ENCODE measurements around the gene TSPAN16.
"Not testable (repeated sequence)": the region's sequence is repeated elsewhere in the genome, so short reads cannot be mapped to it uniquely, and the experiment has no call there.

The TSPAN16 gene

GRCh38 chr19:11321191-11322126 is 25.5 kb downstream of the TSPAN16 start:
- DNase-seq = no peak

DNA sequence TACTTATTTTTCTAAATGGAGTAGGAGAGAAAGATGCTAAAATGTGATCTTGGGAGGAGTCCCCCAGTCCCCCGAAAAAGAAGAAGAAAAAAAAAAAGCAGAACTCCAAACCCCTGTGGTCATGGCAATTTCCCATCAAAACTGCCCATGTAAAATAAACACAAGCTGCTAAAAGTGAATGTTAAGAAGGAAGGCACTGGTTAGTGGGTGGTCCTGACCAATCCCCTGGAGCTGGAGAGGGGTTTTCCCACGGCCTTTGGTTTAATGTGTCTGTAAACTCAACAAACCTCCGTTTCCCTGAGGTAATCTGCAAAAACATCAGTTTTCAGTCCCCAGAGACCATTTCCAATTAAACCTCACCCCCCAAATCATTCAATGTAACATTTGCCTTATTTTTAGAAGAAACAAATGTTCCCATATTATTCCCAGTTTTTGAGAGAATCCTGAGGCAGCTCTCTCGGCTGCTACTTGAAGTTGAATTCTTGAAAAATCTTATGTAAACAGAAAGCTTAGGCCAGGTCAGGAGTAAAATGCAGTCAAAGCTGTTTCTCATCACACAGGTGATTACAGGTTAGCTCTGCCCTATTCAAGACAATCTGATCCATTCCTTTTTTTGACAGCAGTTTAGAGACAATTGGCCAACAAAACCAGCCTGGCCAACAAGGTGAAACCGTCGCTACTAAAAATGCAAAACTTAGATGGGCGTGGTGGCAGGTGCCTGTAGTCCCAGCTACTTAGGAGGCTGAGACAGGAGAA is 26.5 kb downstream of the TSPAN16 start:
- DNase-seq = no peak

GRCh38 chr19:11323601-11324078 is 27.7 kb downstream of the TSPAN16 start:
- DNase-seq = no peak

DNA sequence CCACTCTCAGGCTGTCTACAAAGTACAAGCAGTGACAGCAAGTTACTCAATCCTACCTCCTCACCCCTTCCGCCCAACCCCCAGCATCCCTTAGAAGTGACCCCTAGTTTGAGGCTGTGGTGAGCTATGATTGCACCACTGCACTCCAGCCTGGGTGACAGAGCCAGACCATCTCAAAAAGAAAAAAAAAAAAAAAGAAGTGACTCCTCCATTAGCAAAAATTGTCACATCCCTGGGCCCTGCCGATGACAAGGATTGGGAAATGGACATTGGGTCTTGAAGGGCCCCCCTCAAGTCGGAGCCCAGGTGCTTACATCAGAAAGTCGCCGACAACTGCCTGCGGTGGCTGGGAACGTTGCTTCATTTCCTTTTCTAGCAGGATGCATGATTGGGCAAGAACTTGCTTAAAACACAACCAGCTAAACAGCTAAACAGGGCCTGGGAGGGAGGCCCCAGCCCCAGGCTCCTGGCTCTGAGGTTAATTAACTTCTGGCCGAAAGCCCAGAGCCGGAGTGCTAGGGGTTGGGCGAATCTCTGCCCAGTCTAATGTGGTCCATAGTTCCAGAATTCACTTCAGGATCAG is 28.2 kb downstream of the TSPAN16 start:
- peak; percentile 93 for DNase-seq

DNA sequence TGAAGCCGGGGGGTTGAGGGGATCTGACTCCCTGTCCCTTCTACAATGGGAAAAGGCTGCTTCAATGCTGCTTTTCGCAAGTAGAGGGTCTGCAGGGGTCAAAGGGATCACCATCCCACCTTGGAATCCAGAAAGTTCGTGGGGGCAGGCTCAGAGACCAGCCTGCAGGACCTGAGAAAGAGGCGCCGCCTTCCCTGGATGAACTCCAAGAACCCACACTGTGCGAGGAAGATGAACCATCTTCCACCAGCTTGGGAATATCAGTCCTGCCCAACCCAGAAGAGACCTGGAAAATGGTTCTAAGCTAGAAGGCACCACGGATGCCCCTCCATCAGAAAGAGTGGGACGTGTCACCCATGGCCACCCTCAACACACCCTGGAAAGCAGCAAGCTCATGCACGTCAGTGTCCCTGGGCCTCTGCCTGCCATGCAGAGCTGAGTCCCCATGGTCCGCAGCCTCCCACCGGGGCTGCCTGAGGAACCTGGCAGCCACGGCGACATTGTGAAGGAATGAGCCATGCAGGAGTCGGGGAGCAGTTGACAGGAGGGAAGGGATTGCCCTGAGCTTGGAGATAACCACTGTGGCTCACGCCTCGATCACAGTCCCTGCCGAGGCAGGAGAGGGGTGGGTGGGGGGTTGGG is 28.9 kb downstream of the TSPAN16 start:
- DNase-seq = no peak

DNA sequence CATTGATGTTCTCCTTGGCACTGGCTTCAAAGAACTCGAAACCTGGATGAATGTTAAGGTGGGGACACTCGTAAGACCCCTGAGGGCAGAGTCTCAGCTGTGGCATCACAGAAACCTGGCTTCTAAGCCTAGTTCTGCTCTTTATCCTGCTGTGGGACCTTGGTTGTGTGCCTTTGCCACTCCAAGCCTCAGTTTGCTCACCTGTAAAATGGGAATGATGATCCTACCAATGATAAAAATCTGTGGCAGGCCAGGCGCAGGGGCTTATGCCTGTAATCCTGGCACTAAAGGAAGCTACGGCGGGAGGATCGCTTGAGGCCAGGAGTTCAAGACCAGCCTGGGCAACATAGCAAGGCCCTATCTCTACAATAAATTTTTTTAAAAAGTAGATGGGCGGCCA is 29.6 kb downstream of the TSPAN16 start:
- no peak for DNase-seq

- no peak for DNase-seq
Measured at GRCh38 chr19:11330127-11330526, 34.2 kb downstream of the TSPAN16 start.

DNA sequence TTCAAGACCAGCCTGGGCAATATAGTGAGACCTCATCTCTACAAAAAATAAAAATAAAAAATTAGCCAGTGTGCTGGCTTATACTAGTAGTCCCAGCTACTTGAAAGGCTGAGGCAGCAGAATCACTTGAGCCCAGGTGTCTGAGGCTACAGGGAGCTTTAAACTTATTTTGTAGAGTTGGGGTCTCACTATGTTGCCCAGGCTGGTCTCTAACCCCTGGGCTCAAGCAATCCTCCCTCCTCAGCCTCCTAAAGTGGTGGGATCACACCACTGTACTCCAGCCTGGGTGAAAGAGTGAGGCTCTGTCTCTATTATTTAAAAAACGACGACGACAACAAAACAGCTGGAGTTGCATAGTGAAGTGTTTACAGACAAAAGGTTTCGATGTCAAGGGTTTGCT is 35.5 kb downstream of the TSPAN16 start:
- no peak for DNase-seq

DNA sequence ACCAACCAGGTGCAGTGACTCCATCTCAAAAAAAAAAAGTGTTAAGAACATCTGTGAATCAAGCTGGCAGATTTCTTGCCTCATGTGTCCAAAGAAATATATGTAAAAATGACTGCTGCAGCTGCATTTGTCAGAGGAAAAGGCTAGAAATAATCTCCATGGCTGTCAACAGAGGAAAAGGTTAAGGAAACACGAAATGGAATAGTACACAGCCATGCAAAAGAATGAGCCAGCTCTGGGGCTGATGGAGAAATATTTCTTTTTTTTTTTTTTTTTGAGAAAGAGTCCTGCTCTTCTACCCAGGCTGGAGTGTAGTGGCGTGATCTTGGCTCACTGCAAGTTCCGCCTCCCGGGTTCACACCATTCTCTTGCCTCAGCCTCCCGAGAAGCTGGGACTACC is 36.9 kb downstream of the TSPAN16 start:
- DNase-seq = no peak

GRCh38 chr19:11333838-11334237 is 37.9 kb downstream of the TSPAN16 start:
- DNase-seq = peak; percentile 29

DNA sequence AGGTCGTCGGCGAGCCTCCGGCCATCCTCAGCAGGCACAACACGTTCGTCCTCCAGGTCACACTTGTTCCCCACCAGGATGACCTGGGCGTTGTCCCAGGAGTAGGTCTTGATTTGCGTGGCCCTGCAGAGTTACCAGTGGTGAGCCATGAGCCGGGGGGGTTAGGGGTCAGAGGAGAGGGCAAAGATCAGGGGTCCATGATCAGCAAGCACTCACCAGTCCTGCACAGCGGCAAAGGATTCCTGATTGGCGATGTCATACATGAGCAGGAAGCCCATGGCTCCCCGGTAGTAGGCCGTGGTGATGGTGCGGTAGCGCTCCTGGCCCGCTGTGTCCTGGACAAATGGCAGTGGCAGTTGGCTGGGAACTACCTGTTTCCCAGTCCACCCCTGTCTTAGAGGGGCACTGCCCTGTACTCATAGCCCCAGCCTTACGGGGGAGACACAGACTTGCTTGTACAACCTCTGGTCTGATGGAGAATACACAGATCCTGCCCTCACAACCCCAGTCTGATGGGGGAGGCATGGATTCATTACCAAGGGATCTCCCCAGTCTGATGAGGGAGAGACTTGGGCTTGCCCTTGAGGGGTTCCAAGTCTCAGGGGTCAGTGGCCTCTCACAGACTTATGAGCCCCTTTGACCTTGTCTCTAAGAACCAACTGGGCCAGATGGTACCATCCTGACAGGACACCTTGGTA is 39.6 kb downstream of the TSPAN16 start:
- DNase-seq = no peak

DNA sequence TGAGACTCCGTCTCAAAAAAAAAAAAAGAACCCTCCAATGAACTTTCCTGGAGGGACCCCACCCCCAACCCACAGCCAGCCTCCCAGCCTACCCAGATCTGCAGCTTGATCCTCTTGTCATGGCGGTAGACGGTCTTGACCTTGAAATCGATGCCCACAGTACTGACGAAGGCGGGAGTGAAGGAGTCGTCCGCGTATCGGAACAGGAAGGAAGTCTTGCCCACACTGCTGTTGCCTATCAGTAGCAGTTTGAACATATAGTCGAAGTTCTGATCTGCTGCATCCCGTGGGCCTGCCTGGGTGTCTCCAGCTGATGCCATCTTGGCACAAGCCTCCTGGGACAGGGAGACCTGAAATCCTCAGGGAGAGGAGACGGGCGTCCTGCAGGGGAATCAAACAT is 41.1 kb downstream of the TSPAN16 start:
- DNase-seq = no peak

DNA sequence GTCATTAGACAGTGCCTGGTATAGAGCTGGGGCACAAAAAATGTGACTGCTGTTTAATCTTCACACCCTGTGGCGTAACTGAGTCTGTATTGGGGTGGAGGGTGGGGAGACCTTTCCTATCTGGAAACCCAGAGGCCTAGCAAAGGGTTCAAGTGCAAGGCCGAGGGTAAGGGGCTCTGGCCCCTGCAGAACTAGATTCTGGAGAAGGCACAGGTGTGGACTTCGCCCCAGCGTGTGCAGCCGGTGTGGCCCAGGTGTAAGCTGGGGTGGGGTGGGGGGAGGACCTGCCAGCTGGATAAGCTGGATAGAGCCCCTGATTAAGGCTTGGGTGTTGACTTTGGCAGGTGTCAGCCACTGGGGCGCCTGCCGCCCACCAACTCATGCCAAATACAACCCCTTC is 42.2 kb downstream of the TSPAN16 start:
- DNase-seq = no peak

DNA sequence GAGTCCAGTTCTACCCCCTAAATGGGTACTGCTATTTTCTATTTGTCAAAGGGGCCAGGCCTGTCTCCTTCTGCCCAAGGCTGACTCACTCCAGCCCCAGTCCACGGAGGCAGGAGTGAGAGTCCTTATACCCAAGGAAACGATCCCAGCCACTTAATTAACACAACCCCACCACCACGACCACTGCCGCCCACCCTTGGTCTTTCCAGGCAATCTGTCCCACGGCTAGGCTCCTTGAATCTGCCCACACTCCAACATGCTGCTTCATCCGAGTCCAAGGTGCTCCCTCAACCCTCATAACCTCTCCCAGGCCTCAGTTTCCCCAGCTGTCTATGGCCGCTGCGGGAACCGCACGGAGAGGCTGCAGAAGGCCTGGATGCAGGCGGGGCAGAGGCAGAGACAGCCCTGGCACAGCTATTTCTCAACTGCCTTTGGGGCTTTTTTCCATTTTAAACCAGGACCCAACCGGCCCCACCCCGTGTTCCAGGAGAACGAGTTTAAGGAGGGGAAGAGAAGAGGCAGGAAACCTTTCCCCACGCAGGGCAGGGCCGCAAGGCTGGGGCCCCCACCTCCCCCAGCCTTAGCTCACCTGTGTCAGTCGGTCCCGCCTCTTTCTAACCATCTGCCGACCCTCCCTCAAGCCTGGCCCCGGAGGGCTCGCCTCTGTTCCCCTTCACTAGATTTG is 42.8 kb downstream of the TSPAN16 start:
- no peak for DNase-seq

DNA sequence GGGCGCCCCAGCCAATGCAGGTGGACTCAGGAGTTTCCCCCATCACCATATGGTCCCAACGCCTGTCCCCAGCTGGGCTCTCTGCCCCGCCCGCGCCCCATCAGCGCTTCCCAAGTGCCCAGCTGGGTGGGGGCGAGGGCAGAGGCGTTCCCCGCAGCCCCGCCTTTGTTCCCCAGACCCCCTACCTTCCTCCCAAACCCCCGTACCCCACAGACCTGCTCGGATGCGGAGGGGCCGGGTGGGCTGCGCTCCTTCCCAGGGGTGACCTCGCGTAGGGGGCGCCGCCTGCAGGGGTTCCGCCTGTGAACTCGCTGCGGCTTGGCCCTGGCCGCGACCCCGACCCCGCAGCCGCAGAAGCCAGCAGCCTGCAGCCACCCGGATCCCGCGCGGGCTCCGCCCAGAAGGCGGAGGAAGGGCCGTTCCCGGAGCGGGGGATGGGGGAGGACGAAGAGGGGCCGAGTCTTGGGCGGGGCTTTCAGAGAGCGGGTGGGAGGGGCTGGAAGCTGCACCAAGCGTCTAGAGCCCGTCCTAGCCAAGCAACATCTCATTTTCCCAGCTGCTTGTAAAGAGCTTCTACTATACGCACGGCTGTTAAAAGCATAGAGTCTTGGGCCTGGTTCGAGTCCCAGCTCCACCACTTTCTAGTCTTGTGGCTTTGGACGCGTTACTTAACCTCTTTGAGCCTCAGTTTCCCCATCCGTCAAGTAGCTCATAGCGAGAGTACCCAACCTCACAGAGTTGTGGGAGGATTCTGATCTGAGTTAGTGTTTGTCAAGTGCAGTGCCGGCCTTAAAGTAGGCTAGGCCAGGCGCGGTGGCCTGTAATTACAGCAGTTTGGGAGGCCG is 43.5 kb downstream of the TSPAN16 start, which contains the start of gene RAB3D:
TSS of gene RAB3D (minus strand) at position 404 of the 845 bp plus-strand sequence. CDS start 2,258 bp downstream, outside the sequence.
- DNase-seq = peak; percentile 81

DNA sequence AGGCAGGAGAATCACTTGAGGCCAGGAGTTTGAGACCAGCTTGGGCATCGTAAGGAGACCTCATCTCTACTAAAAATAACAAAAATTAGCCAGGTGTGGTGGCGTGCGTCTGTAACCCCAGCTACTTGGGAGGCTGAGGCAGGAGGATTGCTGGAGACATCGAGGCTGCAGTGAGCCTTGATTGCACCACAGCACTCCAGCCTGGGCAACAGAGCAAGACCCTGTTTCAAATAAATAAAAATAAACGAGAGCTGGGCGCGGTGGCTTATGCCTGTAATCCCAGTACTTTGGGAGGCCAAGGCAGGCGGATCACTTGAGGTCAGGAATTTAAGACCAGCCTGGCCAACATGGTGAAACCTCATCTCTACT is 44.1 kb downstream of the TSPAN16 start:
- not testable (repeated sequence) for DNase-seq

- no peak for DNase-seq
Measured at GRCh38 chr19:11342429-11342828, 46.5 kb downstream of the TSPAN16 start.

DNA sequence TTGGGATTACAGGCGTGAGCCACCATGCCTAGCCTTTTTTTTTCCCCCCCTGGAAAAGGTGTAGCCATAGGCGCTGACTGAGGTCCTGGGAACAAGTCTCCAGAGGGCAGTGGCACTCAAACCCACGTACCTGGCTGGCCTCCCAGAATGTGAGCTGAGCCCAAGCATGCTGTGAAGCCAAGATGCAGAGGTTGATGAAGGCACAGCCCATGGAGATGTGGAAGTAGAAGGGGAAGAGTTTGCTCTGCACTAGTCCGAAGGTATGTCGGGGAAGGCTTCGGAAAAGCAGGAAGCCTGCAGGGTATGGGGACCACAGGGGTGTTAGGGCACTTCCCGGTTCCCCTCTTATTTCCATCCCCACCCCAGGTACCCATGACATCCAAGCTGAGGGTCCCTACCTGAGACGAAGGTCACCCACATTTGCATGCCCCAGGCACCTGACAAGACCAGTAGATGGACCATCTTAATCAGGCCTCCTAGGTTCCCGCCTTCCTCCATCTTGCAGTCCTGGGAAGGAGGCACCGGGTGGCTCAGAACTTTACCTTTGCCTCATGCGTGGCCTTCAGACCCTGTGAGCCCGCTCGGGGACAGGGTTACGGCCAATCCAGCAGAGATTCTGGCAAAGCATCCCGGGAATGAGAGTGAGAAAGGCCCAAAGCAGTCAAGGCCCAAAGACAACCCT is 49.3 kb downstream of the TSPAN16 start:
- no peak for DNase-seq

- DNase-seq = peak; percentile 99
Measured at GRCh38 chr19:11346104-11346940, 50.4 kb downstream of the TSPAN16 start, which contains the start of the genes CCDC159 and TMEM205. CCDC159 (plus strand) TSS chr19:11346519; CDS start chr19:11346607, 88 bp downstream. TMEM205 (minus strand) TSS chr19:11346268; CDS start chr19:11345619, 649 bp downstream.

Data from fibroblast of skin of right quadriceps (primary cell).